Rectal smooth muscle tissue (tissue), 1 donor: ENCODE data around the gene THSD7A.
"Not testable (repeated sequence)": the region's sequence is repeated elsewhere in the genome, so short reads cannot be mapped to it uniquely, and the experiment has no call there.

ENCODE experiments used
- H3K27ac ChIP-seq: one replicate; pipeline ENCODE4 v1.7.0; 2013; ENCODE audit warnings: low read depth, low read length, inconsistent platforms
- H3K27me3 ChIP-seq: one replicate; pipeline ENCODE4 v1.7.0; 2013; ENCODE audit warnings: low read length; ENCODE audit not compliant: control insufficient read depth, insufficient read depth
- H3K36me3 ChIP-seq: one replicate; pipeline ENCODE4 v1.7.0; 2013; ENCODE audit warnings: low read length; ENCODE audit not compliant: control insufficient read depth, insufficient read depth
- H3K4me1 ChIP-seq: one replicate; pipeline ENCODE4 v1.7.0; 2013; ENCODE audit warnings: low read length; ENCODE audit not compliant: control insufficient read depth, insufficient read depth
- H3K4me3 ChIP-seq: one replicate; pipeline ENCODE4 v1.7.0; 2013; ENCODE audit warnings: low read length
- H3K9ac ChIP-seq: one replicate; pipeline ENCODE4 v1.7.0; 2013; ENCODE audit warnings: low read length

THSD7A gene

GRCh38 chr7:11466517-11467105 lies 365.4 kb downstream of the THSD7A start:
- no peak overlapping the region for H3K4me3 ChIP-seq
- H3K9ac ChIP-seq, result no peak overlapping the region
- H3K27ac ChIP-seq, result no peak overlapping the region
- H3K36me3 ChIP-seq, result no peaks in the 10 kb centered on the region
- H3K27me3 ChIP-seq, result no peaks in the 10 kb centered on the region
- H3K4me1 ChIP-seq, result no peaks in the 10 kb centered on the region

GRCh38 chr7:11464624-11465023 lies 367.4 kb downstream of the THSD7A start:
- H3K9ac ChIP-seq, result no peak overlapping the region
- no peaks in the 10 kb centered on the region for H3K4me1 ChIP-seq
- H3K36me3 ChIP-seq, result no peaks in the 10 kb centered on the region
- no peak overlapping the region for H3K27ac ChIP-seq
- H3K4me3 ChIP-seq, result no peak overlapping the region
- H3K27me3 ChIP-seq, result no peaks in the 10 kb centered on the region

- Histone ChIP-seq H3K27ac (no peak overlapping the region), H3K36me3 (no peaks in the 10 kb centered on the region), H3K4me3 (no peak overlapping the region), H3K4me1 (no peaks in the 10 kb centered on the region), H3K9ac (no peak overlapping the region), H3K27me3 (no peaks in the 10 kb centered on the region)
Measured at GRCh38 chr7:11461946-11462345, 370.1 kb downstream of the THSD7A start.

GRCh38 chr7:11458736-11459483 lies 373.1 kb downstream of the THSD7A start:
- Histone ChIP-seq H3K36me3 (no peaks in the 10 kb centered on the region), H3K27ac (no peak overlapping the region), H3K4me1 (no peaks in the 10 kb centered on the region), H3K27me3 (no peaks in the 10 kb centered on the region), H3K9ac (no peak overlapping the region), H3K4me3 (no peak overlapping the region)

- Histone ChIP-seq H3K4me3 (no peak overlapping the region), H3K4me1 (no peaks in the 10 kb centered on the region), H3K27me3 (no peaks in the 10 kb centered on the region), H3K27ac (no peak overlapping the region), H3K9ac (no peak overlapping the region), H3K36me3 (no peaks in the 10 kb centered on the region)
Measured at GRCh38 chr7:11457419-11457818, 374.6 kb downstream of the THSD7A start.

GRCh38 chr7:11456574-11456973 lies 375.4 kb downstream of the THSD7A start:
- Histone ChIP-seq H3K4me1 (no peaks in the 10 kb centered on the region), H3K36me3 (no peaks in the 10 kb centered on the region), H3K27me3 (no peaks in the 10 kb centered on the region), H3K4me3 (no peak overlapping the region), H3K9ac (no peak overlapping the region), H3K27ac (no peak overlapping the region)

- H3K27me3 ChIP-seq, result no peaks in the 10 kb centered on the region
- no peak overlapping the region for H3K4me3 ChIP-seq
- H3K27ac ChIP-seq, result no peak overlapping the region
- no peaks in the 10 kb centered on the region for H3K36me3 ChIP-seq
- no peak overlapping the region for H3K9ac ChIP-seq
- no peaks in the 10 kb centered on the region for H3K4me1 ChIP-seq
Measured at GRCh38 chr7:11452476-11452875, 379.5 kb downstream of the THSD7A start.

GRCh38 chr7:11450281-11450680 lies 381.7 kb downstream of the THSD7A start:
- H3K27ac ChIP-seq, result no peak overlapping the region
- no peaks in the 10 kb centered on the region for H3K4me1 ChIP-seq
- no peak overlapping the region for H3K9ac ChIP-seq
- no peaks in the 10 kb centered on the region for H3K27me3 ChIP-seq
- H3K4me3 ChIP-seq, result no peak overlapping the region
- no peaks in the 10 kb centered on the region for H3K36me3 ChIP-seq

GRCh38 chr7:11449316-11449715 lies 382.7 kb downstream of the THSD7A start:
- Histone ChIP-seq H3K36me3 (no peaks in the 10 kb centered on the region), H3K4me3 (no peak overlapping the region), H3K9ac (no peak overlapping the region), H3K27ac (no peak overlapping the region), H3K4me1 (no peaks in the 10 kb centered on the region), H3K27me3 (no peaks in the 10 kb centered on the region)

- H3K27ac ChIP-seq, result no peak overlapping the region
- H3K9ac ChIP-seq, result no peak overlapping the region
- H3K4me3 ChIP-seq, result no peak overlapping the region
- H3K27me3 ChIP-seq, result no peaks in the 10 kb centered on the region
- no peaks in the 10 kb centered on the region for H3K4me1 ChIP-seq
- H3K36me3 ChIP-seq, result no peaks in the 10 kb centered on the region
Measured at GRCh38 chr7:11448323-11448722, 383.7 kb downstream of the THSD7A start.

GRCh38 chr7:11447106-11447505 lies 384.9 kb downstream of the THSD7A start:
- H3K4me3 ChIP-seq, result no peak overlapping the region
- no peak overlapping the region for H3K27ac ChIP-seq
- H3K9ac ChIP-seq, result no peak overlapping the region
- no peaks in the 10 kb centered on the region for H3K36me3 ChIP-seq
- no peaks in the 10 kb centered on the region for H3K27me3 ChIP-seq
- no peaks in the 10 kb centered on the region for H3K4me1 ChIP-seq

GRCh38 chr7:11443934-11444333 lies 388.1 kb downstream of the THSD7A start:
- H3K36me3 ChIP-seq, H3K4me3 ChIP-seq, H3K9ac ChIP-seq, H3K4me1 ChIP-seq, H3K27me3 ChIP-seq, H3K27ac ChIP-seq: not testable (repeated sequence)

GRCh38 chr7:11437994-11438393 lies 394.0 kb downstream of the THSD7A start:
- Histone ChIP-seq H3K9ac (no peak overlapping the region), H3K4me1 (no peaks in the 10 kb centered on the region), H3K27me3 (no peaks in the 10 kb centered on the region), H3K36me3 (no peaks in the 10 kb centered on the region), H3K27ac (no peak overlapping the region), H3K4me3 (no peak overlapping the region)
